ENCODE measurements around the gene TSPAN4. TPM values are rescaled to one million over a fixed set of nuclear protein-coding genes. Genes with fewer than 3 reads are reported as not detected.

Gene TSPAN4
- total RNA-seq, 2 experiments from 2014 or later: 7.7 to 7.9 TPM

DNA sequence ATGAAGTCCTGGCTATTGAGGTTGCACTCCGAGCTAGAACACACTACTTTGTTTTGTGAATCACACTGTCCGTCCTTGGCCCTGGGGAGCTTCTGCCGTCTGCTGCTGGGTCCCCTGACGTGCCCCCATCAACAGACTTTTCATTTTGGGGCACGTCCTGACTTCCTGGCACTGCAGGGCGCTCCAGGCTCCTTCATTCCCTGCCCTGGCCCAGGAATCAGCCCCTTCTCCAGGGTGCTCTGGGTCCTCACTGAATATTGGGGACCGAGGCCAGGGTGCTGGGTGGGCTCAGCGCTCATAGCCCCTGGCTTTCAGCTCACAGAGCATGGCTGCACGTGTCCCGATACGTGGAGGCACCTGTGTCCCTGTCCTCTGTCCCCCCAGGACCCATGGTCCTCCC lies 22.2 kb downstream of the TSPAN4 start:
- Mint-ChIP-seq H3K9me3 (no peaks in the 10 kb centered on the region), H3K27ac (no peak overlapping the region), H3K4me3 (no peak overlapping the region), H3K27me3 (no peaks in the 10 kb centered on the region), H3K4me1 (no peaks in the 10 kb centered on the region), H3K36me3 (ENCODE audit: low read depth) (no peaks in the 10 kb centered on the region)
- ChIA-PET CTCF (no interaction called here), POLR2A (no interaction called here)
- no peak for DNase-seq

DNA sequence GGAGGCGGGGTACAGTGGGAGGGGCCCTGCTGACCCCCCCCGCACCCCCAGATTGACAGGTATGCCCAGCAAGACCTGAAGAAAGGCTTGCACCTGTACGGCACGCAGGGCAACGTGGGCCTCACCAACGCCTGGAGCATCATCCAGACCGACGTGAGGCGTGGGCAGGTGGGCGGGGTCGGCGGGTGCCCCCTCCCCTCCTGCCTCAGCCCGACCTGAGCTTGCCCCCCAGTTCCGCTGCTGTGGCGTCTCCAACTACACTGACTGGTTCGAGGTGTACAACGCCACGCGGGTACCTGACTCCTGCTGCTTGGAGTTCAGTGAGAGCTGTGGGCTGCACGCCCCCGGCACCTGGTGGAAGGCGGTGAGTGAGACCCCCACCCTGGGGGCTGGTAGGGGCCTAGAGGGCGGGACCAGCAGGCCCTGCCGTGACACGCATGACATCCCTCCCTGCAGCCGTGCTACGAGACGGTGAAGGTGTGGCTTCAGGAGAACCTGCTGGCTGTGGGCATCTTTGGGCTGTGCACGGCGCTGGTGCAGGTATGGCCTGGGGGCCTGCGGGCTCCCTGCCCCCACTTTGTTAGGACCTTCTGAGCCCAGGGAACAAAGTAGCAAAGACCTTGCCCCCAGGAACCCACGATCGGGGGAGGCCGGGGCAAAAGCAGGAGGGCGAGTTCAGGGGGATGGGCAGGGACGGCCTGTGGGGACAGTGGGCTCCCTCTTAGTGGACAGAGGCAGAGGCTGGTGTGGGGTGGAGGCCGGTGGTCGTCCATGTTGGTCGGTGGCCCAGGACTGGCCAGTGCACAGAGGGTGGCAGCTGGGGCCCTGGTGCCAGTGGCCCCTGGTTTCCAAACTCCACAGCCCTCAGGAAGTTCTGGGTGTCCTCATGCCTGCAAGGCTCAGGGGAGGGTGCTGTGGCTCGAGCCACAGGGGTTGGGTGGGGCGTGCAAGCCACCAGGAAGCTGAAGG lies 23.1 kb downstream of the TSPAN4 start:
- Mint-ChIP-seq H3K36me3 (ENCODE audit: low read depth) (no peaks in the 10 kb centered on the region), H3K27ac (no peak overlapping the region), H3K4me3 (no peak overlapping the region), H3K4me1 (no peaks in the 10 kb centered on the region), H3K27me3 (no peaks in the 10 kb centered on the region), H3K9me3 (no peaks in the 10 kb centered on the region)
- DNase-seq: no peak
- ChIA-PET POLR2A (no interaction called here), CTCF (no interaction called here)

DNA sequence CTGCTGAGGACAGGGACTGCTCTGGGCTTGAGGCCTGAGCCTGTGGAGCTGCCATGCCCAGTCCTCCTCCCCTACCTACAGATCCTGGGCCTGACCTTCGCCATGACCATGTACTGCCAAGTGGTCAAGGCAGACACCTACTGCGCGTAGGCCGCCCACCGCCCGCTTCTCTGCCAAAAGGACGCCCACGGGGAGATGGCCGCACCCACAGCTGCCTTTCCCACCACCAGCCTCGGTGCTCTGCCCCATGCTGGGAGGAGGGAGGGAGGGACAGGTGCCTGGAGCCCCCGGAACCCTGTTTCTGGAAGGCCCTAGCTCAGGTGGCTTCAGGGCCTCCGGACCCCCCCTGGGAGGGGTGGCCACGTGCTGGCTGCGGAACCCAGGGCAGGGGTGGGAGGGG lies 23.8 kb downstream of the TSPAN4 start:
- CTCF ChIA-PET: no interaction called here
- no peak for DNase-seq
- Mint-ChIP-seq H3K27ac (no peak overlapping the region), H3K9me3 (no peaks in the 10 kb centered on the region), H3K36me3 (ENCODE audit: low read depth) (no peaks in the 10 kb centered on the region), H3K27me3 (no peaks in the 10 kb centered on the region), H3K4me1 (no peaks in the 10 kb centered on the region), H3K4me3 (no peak overlapping the region)
- POLR2A ChIA-PET: no interaction called here

DNA sequence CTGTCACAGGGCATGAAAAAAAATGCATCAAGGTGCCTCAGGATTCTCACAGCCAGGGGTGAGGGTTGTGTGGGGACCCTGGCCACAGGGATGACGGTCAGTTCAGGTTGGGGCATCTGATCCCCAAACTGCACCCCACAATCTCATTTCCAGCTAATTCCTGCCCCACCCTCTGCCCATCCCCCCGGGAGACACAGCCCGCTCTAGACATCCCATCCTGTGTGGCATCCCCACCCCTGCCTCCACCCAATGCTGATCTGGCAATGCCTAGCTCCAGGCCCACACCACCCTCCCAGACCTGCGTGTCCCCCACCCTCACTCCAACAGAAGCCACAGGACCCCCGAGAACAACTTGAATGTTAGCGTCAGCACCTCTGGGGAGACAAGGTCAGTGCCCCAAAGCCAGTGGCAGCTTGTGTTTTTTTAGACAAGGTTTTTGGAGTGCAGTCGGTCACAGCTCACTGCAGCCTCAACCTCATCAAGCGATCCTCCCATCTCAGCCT lies 25.3 kb downstream of the TSPAN4 start:
- H3K36me3 Mint-ChIP-seq (ENCODE audit: low read depth): no peaks in the 10 kb centered on the region
- H3K9me3 Mint-ChIP-seq: no peaks in the 10 kb centered on the region
- ChIA-PET POLR2A (no interaction called here), CTCF (interaction anchor here (1.1 kb wide), 1 partner anchor 19 kb away, joined by 3 read pairs; no protein-coding TSS in a partner anchor)
- H3K4me3 Mint-ChIP-seq: no peak overlapping the region
- H3K27me3 Mint-ChIP-seq: no peaks in the 10 kb centered on the region
- no peak for DNase-seq
- no peaks in the 10 kb centered on the region for H3K4me1 Mint-ChIP-seq
- H3K27ac Mint-ChIP-seq: no peak overlapping the region

DNA sequence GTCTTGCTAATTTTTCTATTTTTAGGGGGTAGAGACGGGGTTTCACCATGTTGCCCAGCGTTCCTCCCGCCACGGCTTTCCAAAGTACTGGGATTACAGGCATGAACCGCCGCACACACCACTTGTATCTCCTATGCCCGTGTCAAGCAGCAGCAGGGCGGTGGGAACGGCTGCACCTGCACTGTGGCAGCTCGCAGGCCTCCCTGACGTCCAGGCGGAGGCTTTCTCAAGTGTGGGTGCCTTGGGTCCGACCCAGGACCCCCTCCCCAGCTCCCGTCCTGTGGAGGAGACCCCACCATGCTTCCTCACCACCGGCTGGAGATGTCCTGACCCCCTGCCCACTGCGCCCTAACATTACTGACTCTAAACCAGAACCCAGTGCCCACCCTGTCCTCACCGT lies 25.7 kb downstream of the TSPAN4 start:
- no peak for DNase-seq

DNA sequence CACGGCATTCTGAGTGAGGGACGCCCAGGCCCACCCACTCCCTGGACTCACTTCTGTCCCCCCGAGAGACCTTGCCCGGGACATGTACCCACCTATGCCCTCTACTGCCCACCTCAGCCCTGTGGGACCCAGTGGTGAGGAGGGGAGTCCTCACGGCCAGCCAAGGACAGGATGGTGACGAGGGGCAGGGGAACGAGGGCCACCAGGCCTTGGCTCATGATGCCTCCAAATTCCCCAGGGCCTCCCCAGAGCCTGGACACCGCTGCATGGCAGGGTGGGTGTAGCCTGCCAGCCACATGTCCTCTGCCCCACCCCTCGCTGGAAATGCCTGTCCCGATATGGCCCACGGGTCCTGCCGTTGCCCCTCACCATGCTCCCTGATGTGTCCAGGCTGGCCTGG lies 26.1 kb downstream of the TSPAN4 start:
- CTCF ChIA-PET: no interaction called here
- no peak for DNase-seq
- Mint-ChIP-seq H3K4me1 (no peaks in the 10 kb centered on the region), H3K4me3 (no peak overlapping the region), H3K9me3 (no peaks in the 10 kb centered on the region), H3K36me3 (ENCODE audit: low read depth) (no peaks in the 10 kb centered on the region), H3K27ac (no peak overlapping the region), H3K27me3 (no peaks in the 10 kb centered on the region)
- POLR2A ChIA-PET: no interaction called here

More for the DNA sequence above, 25.7 kb downstream of the TSPAN4 start:
- Mint-ChIP-seq H3K27me3 (no peaks in the 10 kb centered on the region), H3K4me1 (no peaks in the 10 kb centered on the region), H3K4me3 (no peak overlapping the region), H3K9me3 (no peaks in the 10 kb centered on the region), H3K27ac (no peak overlapping the region), H3K36me3 (ENCODE audit: low read depth) (no peaks in the 10 kb centered on the region)
- ChIA-PET POLR2A (no interaction called here), CTCF (no interaction called here)

DNA sequence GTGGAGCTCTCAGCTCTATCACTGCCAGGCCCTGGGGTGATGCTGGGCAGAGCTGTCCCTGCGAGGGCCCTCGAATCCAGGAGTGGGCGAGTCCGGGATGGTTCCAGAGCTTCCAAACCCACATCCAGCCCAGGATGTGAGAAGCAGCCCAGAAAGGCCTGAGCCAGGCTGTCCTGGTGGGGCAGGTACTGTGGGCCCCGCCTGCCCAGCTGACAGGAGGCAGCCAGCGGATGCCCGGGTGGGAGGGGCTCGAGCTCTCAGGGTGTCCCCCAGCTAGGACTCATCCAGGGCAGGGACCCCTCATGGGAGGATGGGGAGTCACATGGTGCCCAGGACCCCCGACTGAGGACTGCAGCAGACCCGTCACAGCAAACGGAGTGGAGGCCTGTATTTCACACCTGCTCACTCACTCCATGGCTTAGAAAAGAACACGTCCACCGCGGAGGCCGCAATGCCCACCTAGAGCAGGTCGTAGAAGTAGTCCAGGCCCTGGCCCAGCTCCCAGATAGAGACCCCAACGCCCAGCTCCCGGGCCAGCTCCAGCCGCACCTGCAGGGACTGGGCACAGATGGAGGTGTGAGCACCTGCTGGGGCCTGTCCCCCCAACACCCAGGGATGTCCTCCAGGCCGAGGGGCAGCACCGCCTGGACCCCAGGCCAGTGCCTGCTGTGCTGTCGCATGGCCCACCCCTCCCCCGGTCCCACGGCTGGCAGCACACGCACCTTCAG lies 26.9 kb downstream of the TSPAN4 start:
- H3K36me3 Mint-ChIP-seq (ENCODE audit: low read depth): no peaks in the 10 kb centered on the region
- POLR2A ChIA-PET: no interaction called here
- no peak for DNase-seq
- H3K9me3 Mint-ChIP-seq: no peaks in the 10 kb centered on the region
- H3K27ac Mint-ChIP-seq: no peak overlapping the region
- CTCF ChIA-PET: interaction anchor here (1.6 kb wide), 1 partner anchor 21 kb away, joined by 4 read pairs; no protein-coding TSS in a partner anchor
- no peaks in the 10 kb centered on the region for H3K27me3 Mint-ChIP-seq
- no peak overlapping the region for H3K4me3 Mint-ChIP-seq
- H3K4me1 Mint-ChIP-seq: no peaks in the 10 kb centered on the region

DNA sequence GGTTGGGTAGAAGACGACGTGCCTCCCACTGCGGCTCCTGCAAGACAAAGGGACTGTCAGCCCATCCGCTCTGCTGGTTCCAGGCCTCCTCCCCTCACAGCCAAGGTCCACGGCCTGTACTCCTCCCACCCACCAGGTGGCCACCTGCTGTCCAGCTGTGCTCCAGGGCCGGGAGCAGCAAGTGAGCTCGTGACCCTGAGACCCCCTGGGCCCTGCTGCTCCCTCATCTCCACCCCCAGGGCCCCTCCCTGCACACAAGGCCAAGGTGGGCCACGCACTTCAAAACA lies 27.4 kb downstream of the TSPAN4 start:
- Mint-ChIP-seq H3K4me3 (no peak overlapping the region), H3K4me1 (no peaks in the 10 kb centered on the region), H3K27me3 (no peaks in the 10 kb centered on the region), H3K36me3 (ENCODE audit: low read depth) (no peaks in the 10 kb centered on the region), H3K9me3 (no peaks in the 10 kb centered on the region), H3K27ac (no peak overlapping the region)
- CTCF ChIA-PET: interaction anchor here (1.6 kb wide), 1 partner anchor 21 kb away, joined by 4 read pairs; no protein-coding TSS in a partner anchor
- no peak for DNase-seq
- POLR2A ChIA-PET: interaction anchor here (0.6 kb wide), 1 partner anchor 14 kb away, joined by 3 read pairs; no protein-coding TSS in a partner anchor

DNA sequence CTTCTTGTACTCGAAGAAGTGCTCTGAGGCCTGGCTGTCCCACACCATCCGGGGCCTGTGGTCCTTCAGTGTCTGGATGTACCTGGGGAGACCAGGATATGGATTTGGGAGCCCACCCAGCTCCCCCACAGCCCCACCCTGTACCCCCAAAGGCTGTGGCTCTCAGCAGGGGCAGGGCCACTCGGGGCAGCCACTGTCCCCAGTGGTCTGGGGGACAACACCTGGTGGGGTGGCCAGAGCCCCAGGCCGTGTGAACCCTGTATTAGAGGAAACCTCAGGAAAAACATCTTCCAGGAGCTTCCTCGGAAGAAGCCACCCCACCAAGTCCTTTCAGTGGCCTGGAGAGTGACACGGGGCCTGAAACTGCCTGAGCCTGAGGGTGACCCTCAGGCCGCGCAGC lies 27.8 kb downstream of the TSPAN4 start:
- H3K36me3 Mint-ChIP-seq (ENCODE audit: low read depth): no peaks in the 10 kb centered on the region
- no peaks in the 10 kb centered on the region for H3K27me3 Mint-ChIP-seq
- no peak for DNase-seq
- no peaks in the 10 kb centered on the region for H3K4me1 Mint-ChIP-seq
- H3K27ac Mint-ChIP-seq: no peak overlapping the region
- no peaks in the 10 kb centered on the region for H3K9me3 Mint-ChIP-seq
- POLR2A ChIA-PET: interaction anchor here (0.6 kb wide), 1 partner anchor 14 kb away, joined by 3 read pairs; no protein-coding TSS in a partner anchor
- H3K4me3 Mint-ChIP-seq: no peak overlapping the region
- CTCF ChIA-PET: interaction anchor here (1.6 kb wide), 1 partner anchor 22 kb away, joined by 4 read pairs; no protein-coding TSS in a partner anchor

DNA sequence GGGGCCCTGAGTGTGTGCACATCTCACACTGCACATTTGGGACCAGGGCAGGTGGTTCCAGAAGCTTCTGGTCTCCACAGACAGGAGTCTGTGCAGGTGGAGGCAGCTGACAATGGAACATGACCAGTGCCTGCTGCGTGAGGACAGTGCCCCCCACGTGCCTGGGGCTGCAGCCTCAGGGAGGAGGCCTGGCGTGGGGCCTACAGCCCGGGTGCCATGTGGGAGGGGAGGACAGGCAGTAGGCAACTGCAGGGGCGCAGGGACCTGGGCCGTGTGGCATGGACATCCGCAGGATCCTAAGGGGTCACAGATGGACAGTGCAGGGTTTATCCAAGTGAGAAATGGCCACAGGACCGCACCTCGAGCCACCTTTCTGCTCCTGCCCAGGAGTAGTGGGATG lies 28.8 kb downstream of the TSPAN4 start:
- POLR2A ChIA-PET: no interaction called here
- no peak overlapping the region for H3K27ac Mint-ChIP-seq
- no peaks in the 10 kb centered on the region for H3K36me3 Mint-ChIP-seq (ENCODE audit: low read depth)
- no peak overlapping the region for H3K4me3 Mint-ChIP-seq
- no peaks in the 10 kb centered on the region for H3K9me3 Mint-ChIP-seq
- DNase-seq: no peak
- CTCF ChIA-PET: no interaction called here
- no peaks in the 10 kb centered on the region for H3K4me1 Mint-ChIP-seq
- H3K27me3 Mint-ChIP-seq: no peaks in the 10 kb centered on the region

DNA sequence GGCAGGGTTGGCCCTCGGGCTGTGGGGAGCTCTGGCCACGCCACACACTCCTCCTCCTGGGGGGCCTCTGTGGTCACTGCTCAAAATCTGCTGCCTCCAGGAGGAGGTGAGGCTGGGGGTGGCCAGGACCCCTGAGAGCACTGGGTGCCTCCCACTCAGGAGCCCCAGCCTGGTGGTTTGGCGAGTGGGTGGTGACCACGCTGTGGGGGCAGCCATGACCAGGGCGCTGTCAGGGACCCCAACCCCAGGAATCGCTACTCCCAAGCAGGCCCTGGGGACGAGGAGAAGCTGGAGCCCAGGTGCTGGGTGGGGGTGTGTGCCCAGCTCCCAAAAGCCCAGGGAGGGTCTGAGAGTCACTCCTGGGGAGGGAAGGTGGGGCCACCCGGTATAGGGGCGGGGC lies 30.1 kb downstream of the TSPAN4 start:
- Mint-ChIP-seq H3K27me3 (no peaks in the 10 kb centered on the region), H3K36me3 (ENCODE audit: low read depth) (no peaks in the 10 kb centered on the region), H3K9me3 (no peaks in the 10 kb centered on the region), H3K27ac (no peak overlapping the region), H3K4me3 (no peak overlapping the region), H3K4me1 (no peaks in the 10 kb centered on the region)
- POLR2A ChIA-PET: no interaction called here
- CTCF ChIA-PET: interaction anchor here (0.9 kb wide), 1 partner anchor 30 kb away, joined by 3 read pairs; no protein-coding TSS in a partner anchor
- DNase-seq: no peak

DNA sequence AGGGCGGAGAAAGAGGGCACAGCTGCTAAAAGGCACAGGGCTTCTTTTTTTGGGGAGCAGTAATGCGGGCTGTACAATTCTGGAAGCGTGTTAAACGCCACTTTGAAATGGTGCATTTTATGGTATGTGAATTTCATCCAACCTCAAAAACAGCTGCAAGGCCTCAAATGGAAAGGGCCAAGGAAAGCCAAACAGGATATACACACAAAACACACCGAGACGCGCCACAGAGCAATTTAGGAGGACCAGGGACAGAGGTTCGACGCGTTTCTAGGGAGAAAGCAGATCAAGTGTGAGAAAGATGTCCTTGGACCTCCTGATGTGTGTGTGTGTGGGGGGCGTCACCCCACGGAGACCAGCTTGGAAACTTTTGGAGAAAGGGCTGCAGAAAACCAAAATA lies 31.1 kb downstream of the TSPAN4 start:
- H3K36me3 Mint-ChIP-seq (ENCODE audit: low read depth): no peaks in the 10 kb centered on the region
- CTCF ChIA-PET: no interaction called here
- DNase-seq: no peak
- H3K27me3 Mint-ChIP-seq: no peaks in the 10 kb centered on the region
- H3K27ac Mint-ChIP-seq: no peak overlapping the region
- POLR2A ChIA-PET: no interaction called here
- no peaks in the 10 kb centered on the region for H3K4me1 Mint-ChIP-seq
- H3K4me3 Mint-ChIP-seq: no peak overlapping the region
- no peaks in the 10 kb centered on the region for H3K9me3 Mint-ChIP-seq

DNA sequence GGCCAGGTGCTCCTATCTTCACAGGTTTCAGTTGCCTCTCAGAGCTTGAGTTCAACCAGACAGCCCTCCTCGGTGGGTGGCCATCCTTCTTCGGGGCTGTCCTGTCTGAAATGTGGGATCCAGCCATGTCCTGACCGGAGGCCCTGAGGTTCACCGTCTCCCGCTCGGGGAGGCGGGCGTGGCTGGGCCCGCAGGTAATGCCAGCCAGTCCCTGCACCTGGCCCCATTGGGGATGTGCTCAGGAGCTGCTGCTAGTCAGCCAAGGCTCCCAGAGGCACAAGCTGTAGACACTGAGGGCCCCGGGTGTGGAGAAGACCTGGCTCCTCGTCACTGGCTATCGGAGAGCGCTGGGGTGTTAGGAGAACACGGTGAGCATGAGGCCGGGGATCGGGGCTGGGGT lies 32.6 kb downstream of the TSPAN4 start:
- no peaks in the 10 kb centered on the region for H3K4me1 Mint-ChIP-seq
- H3K27ac Mint-ChIP-seq: no peak overlapping the region
- CTCF ChIA-PET: no interaction called here
- DNase-seq: no peak
- H3K27me3 Mint-ChIP-seq: no peaks in the 10 kb centered on the region
- no peak overlapping the region for H3K4me3 Mint-ChIP-seq
- POLR2A ChIA-PET: no interaction called here
- H3K9me3 Mint-ChIP-seq: no peaks in the 10 kb centered on the region
- peaks cover 2% of the 10 kb centered on the region for H3K36me3 Mint-ChIP-seq (ENCODE audit: low read depth)

Measured in activated CD4-positive, alpha-beta T cell treated with anti-CD3 and anti-CD28 coated beads, Interleukin-2, amount 10 ng/mL, durations not matched to agents 7 days and 5 days (primary cell).